Sigmoid colon (tissue), 7 donors: Measurements from ENCODE around the gene ZDHHC22. TPM values are rescaled to one million over a fixed set of nuclear protein-coding genes. Genes with fewer than 3 reads are reported as not detected.

Source experiments
- DNase-seq: peaks from one replicate; pipeline ENCODE4 v3.0.0-alpha.2; 2019
- H3K27ac ChIP-seq, 4 donors: fragments of 200-600 bp; sonication (generic); one replicate each; pipeline ENCODE4 v1.5.1; 2016 to 2019; ENCODE audit warnings: mild to moderate bottlenecking in 1 of 4
- H3K27me3 ChIP-seq, 3 donors: fragments of 200-600 bp; sonication (generic); one replicate each; pipeline ENCODE4 v1.5.1; 2019; ENCODE audit warnings: mild to moderate bottlenecking in 1 of 3
- H3K36me3 ChIP-seq, 4 donors: fragments of 200-600 bp; sonication (generic); one replicate each; pipeline ENCODE4 v1.5.1; 2016 to 2019
- H3K4me1 ChIP-seq, 4 donors: fragments of 200-600 bp; sonication (generic); one replicate each; pipeline ENCODE4 v1.5.1; 2017 to 2019
- H3K4me3 ChIP-seq, 4 donors: fragments of 200-600 bp; sonication (generic); one replicate each; pipeline ENCODE4 v1.5.1; 2017 to 2019; ENCODE audit warnings: mild to moderate bottlenecking in 2 of 4, moderate library complexity in 1 of 4
- H3K9me3 ChIP-seq, 4 donors: fragments of 200-600 bp in 3 of 4; sonication (generic) in 3 of 4; one replicate each; pipeline versions ENCODE4 v1.5.1 to v1.6.1; 2013 to 2019
- CTCF ChIP-seq, 4 experiments: fragments of 450-650 bp in 3 of 4; fragments of 200-600 bp in 1 of 4; IDR thresholded peaks; one replicate each; pipeline ENCODE4 v1.5.1; 2016 to 2019; ENCODE audit warnings: antibody characterized with exemption in 4 of 4, mild to moderate bottlenecking in 3 of 4, moderate library complexity in 2 of 4
- EP300 ChIP-seq, 4 donors: sonication (generic); formaldehyde crosslinking; IDR thresholded peaks; one replicate each; pipeline ENCODE4 v1.6.1; 2017; ENCODE audit warnings: antibody characterized with exemption in 4 of 4
- POLR2A ChIP-seq, 2 donors: fragments of 450-650 bp; IDR thresholded peaks; one replicate each; pipeline ENCODE4 v1.6.1; 2016; ENCODE audit warnings: antibody characterized with exemption in 2 of 2, mild to moderate bottlenecking in 2 of 2, moderate library complexity in 2 of 2
- POLR2AphosphoS5 ChIP-seq, 4 donors: sonication (generic); formaldehyde crosslinking; IDR thresholded peaks; one replicate each; pipeline ENCODE4 v1.6.1; 2017; ENCODE audit warnings: antibody characterized with exemption in 4 of 4
- WGBS, 2 donors: extraction: QIAGEN DNeasy Blood & Tissue Kit; methylation state at CpG; one replicate each; pipeline ENCODE4 v1.1.7; 2013; 5-methylcytosine and 5-hydroxymethylcytosine counted together
- intact Hi-C: fragments of 100-400 bp; cut with DNase I; formaldehyde crosslinking; loops from one replicate; pipeline ENCODE4 v1.15.1; 2023
- polyA plus RNA-seq, 3 donors: library from polyadenylated mRNA; stranded (reverse); fragments of 200-250 nt; gene quantifications; one replicate each; pipeline ENCODE4 v1.2.3, GENCODE V29; 2013
- total RNA-seq, 4 donors: library from RNA; depleted of rRNA; stranded (reverse); fragments of >200 nt; gene quantifications; one replicate each; pipeline ENCODE4 v1.1.0, GENCODE V29; 2016
- donor health status: healthy with polysubstance abuse.
- donor health status: Bipolar disorder and iron deficiency.
- donor health status: healthy.

The ZDHHC22 gene
- total and polyA plus RNA-seq, 7 donors, result 0.49 to 1.9 (median 0.95) TPM; not detected in 2

- WGBS, 2 donors, result 1% methylated on average over 46 of the region's 46 CpGs
- TF ChIP-seq POLR2A (IDR thresholded peaks at IDR 0.05) (no peak), POLR2AphosphoS5 (IDR thresholded peaks at IDR 0.05) (no peak), EP300 (IDR thresholded peaks at IDR 0.05) (no peak)
- Histone ChIP-seq H3K4me1 (peaks cover 0 to 12% (median 10%) of the 10 kb centered on the region in 4 donors), H3K27me3 (peaks cover 5 to 63% (median 28%) of the 10 kb centered on the region in 3 donors), H3K36me3 (no peaks in the 10 kb centered on the region), H3K4me3 (peak within 1 kb of the TSS in 3 of 4 donors; percentile 12 to 35 (median 21)), H3K27ac (no peak within 1 kb of the TSS), H3K9me3 (no peaks in the 10 kb centered on the region)
- no peak for DNase-seq
- intact Hi-C loops, result no loop called here
These were observed 40.2 kb upstream of the ZDHHC22 start, which contains the start of gene TMEM63C for GRCh38 chr14:77181603-77182437. TMEM63C (plus strand) TSS chr14:77181798; CDS start chr14:77218814, 37,016 bp downstream.

GRCh38 chr14:77180726-77181602 lies 39.4 kb upstream of the ZDHHC22 start:
- no peak for TF ChIP-seq EP300 (IDR thresholded peaks at IDR 0.05)
- TF ChIP-seq POLR2AphosphoS5 (IDR thresholded peaks at IDR 0.05), result no peak
- no peak for TF ChIP-seq POLR2A (IDR thresholded peaks at IDR 0.05)
- TF ChIP-seq CTCF (IDR thresholded peaks at IDR 0.05), result no peak
- no peaks in the 10 kb centered on the region for H3K36me3 ChIP-seq
- no peaks in the 10 kb centered on the region for H3K9me3 ChIP-seq
- 30 to 41% methylated on average over 12 of the region's 12 CpGs for WGBS, 2 donors
- DNase-seq, result no peak
- peaks cover 5 to 63% (median 28%) of the 10 kb centered on the region in 3 donors for H3K27me3 ChIP-seq
- H3K27ac ChIP-seq, result no peak overlapping the region
- peaks cover 0 to 12% (median 10%) of the 10 kb centered on the region in 4 donors for H3K4me1 ChIP-seq
- H3K4me3 ChIP-seq, result peak overlapping the region in 1 of 4 donors; percentile 35
- intact Hi-C loops, result no loop called here

- Histone ChIP-seq H3K36me3 (no peaks in the 10 kb centered on the region), H3K4me1 (peaks cover 0 to 12% (median 10%) of the 10 kb centered on the region in 4 donors), H3K27ac (no peak overlapping the region), H3K9me3 (no peaks in the 10 kb centered on the region), H3K27me3 (peaks cover 5 to 44% (median 28%) of the 10 kb centered on the region in 3 donors), H3K4me3 (no peak overlapping the region)
- DNase-seq, result no peak
- TF ChIP-seq CTCF (IDR thresholded peaks at IDR 0.05), result no peak
- TF ChIP-seq EP300 (IDR thresholded peaks at IDR 0.05), result no peak
- no peak for TF ChIP-seq POLR2A (IDR thresholded peaks at IDR 0.05)
- no peak for TF ChIP-seq POLR2AphosphoS5 (IDR thresholded peaks at IDR 0.05)
- WGBS, 2 donors, result 48 to 54% methylated on average over 3 of the region's 3 CpGs
- intact Hi-C loops, result no loop called here
These were observed 37.1 kb upstream of the ZDHHC22 start for GRCh38 chr14:77178656-77179055.

- H3K27ac ChIP-seq, result no peak overlapping the region
- TF ChIP-seq POLR2AphosphoS5 (IDR thresholded peaks at IDR 0.05) (no peak), POLR2A (IDR thresholded peaks at IDR 0.05) (no peak), EP300 (IDR thresholded peaks at IDR 0.05) (no peak), CTCF (IDR thresholded peaks at IDR 0.05) (no peak)
- H3K36me3 ChIP-seq, result no peaks in the 10 kb centered on the region
- no peak overlapping the region for H3K4me3 ChIP-seq
- intact Hi-C loops, result no loop called here
- H3K4me1 ChIP-seq, result peaks cover 0 to 12% (median 10%) of the 10 kb centered on the region in 4 donors
- H3K9me3 ChIP-seq, result no peaks in the 10 kb centered on the region
- 14 to 27% methylated on average over 1 of the region's 1 CpG for WGBS, 2 donors
- no peak for DNase-seq
- H3K27me3 ChIP-seq, result peaks cover 5 to 35% (median 22%) of the 10 kb centered on the region in 3 donors
These were observed 36.1 kb upstream of the ZDHHC22 start for GRCh38 chr14:77177702-77178101.
